NCI-H524 (cell line): ENCODE measurements around the gene CDK6.
"Not testable (repeated sequence)": the region's sequence is repeated elsewhere in the genome, so short reads cannot be mapped to it uniquely, and the experiment has no call there.

Experiments used
- DNase-seq, 2 experiments: peaks; one replicate each; lab custom pipeline; 2025; lab: John Stamatoyannopoulos, UW

The CDK6 gene

DNA sequence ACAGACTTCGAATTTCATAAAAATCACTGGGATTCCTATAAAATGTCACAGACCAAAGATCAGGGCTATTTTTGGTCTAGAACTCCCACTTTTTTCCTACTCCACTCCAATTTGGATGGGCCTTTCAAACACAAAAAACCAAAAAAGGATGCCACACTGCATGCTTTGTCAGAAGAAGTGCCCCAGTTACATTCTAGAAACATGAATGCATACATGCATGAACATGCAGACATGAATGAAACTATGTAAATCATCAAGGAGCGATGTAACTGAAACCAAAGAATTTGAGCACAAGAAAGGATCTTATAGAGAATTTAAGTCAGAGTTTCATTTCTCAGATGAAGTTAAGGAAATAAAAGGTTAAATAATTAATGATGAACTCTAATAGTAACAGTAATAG lies 214.3 kb downstream of the CDK6 start:
- no peak for DNase-seq

DNA sequence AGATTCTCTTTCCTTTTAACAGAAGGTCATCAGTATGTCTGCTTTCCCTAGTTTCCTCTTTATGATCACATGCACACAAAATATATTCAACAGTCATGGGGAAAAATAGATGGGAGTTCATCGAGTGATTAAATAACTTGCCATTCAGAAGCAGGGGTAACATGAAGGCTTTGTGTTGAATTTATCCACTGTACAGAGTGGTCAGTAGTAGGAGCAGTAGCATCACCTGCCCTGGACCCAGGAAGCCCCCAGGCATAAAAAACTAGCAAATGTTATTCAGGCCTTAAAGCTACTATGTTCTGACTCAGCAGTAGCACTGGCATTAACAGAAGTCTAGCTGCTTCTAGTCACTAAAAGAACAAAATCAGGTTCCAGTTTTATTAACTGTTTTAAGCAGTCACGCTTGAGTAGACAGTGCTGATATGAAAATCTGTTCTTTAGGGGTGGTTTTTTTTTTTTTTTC lies 214.8 kb downstream of the CDK6 start:
- no peak for DNase-seq

DNA sequence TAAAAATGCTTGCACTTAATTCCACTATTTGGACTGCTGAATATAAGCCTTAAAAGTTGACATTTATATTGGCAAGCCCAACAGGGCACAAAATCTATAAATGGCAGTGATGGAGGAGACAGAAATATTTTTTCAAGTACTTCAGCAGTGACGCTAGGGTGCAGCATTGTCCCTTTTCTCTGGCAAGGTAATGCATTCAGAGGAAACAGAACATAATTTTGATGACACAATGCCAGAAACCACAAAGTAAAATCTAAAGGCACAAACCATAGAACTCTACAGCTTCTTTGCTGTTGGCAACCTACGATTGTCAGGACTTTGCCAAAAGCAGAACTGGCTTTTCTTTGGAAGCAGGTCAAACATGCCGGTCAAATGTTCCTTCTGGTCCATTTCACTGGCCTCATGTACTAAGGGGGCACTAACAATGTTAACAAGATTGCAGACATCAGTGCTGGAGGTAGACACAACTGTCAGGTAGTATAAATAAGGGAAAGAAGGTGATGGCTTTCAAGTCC lies 215.3 kb downstream of the CDK6 start:
- DNase-seq = peak in 1 of 2 experiments; percentile 65

DNA sequence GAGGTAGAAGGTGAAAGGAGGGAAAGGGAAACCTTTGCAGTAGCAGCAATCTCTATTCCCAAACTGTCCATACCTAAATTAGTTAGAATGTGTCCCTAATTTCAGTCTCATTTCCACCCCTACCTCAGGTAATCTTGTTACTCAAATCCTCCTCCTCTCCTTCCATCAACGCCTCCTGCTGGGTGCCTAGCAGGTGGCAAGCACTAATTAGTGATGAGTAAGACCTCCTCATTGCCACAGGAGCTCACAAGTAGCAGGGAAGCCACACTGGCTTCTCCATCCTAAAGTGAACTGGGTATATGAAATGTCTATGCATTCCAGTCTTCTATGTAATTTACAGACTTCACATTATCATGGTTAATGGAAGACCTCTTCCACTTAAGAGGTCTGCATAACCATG lies 220.5 kb downstream of the CDK6 start:
- DNase-seq = peak; percentile 33 to 70

DNA sequence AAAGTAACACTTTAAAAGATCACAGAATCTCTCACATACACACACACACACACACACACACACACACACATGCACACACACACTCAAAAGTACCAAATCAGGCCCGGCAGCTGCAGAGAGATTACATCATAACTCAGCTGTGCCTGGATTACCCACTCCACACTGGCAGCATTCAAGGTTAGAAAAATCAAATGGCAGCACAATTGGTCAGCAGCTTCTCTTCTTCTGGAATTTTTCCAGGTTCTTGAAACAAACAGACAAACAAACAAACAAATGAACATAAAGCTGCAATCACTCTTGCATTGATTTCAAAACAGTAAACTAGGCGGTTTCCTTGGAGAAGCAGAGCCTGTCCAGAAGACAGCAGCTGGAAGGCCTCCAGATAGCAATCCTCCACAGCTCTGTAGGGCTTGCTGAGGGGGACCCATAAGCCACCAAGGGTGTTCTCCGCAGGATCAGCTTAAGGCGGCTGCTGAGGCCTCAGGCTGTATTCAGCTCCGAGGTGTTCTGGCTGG lies 221.7 kb downstream of the CDK6 start:
- DNase-seq = peak in 1 of 2 experiments; percentile 6

DNA sequence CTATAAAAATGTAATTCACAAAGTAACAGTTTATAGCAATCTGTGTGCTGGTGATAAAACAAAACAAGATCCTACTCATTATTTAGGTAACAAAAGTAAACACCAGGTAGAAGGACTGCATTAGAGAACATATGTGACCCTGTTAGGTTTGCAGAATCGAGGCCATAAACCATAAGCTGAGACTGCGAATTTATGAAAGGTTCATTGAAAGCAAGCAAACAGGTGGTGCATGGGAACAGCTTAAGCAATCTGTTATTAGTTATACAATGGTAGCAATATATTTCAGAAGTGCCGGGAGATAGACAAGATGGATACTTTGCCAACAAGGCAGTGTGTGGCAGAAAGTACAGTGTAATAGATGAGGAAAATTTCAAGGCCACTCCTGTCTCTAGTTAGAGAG lies 222.7 kb downstream of the CDK6 start:
- no peak for DNase-seq

DNA sequence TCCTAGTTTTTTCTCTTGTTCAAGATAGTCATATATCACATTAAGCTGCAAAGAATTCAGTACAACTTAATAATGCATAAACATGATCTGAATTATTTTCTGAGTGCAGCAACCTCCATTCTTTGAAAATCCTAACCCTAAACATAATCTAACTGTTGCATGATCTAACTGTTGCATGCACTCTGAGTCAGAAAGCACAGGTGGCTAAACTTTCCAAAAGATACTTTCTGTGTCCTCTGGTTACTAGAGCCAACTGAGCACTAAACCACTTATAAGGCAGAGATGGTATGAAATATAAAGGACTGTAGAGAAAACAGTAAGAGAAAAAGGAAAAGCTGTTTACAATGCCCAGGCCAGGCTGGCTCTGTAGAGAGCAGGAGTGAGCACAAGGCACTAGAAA lies 223.2 kb downstream of the CDK6 start:
- no peak for DNase-seq

DNA sequence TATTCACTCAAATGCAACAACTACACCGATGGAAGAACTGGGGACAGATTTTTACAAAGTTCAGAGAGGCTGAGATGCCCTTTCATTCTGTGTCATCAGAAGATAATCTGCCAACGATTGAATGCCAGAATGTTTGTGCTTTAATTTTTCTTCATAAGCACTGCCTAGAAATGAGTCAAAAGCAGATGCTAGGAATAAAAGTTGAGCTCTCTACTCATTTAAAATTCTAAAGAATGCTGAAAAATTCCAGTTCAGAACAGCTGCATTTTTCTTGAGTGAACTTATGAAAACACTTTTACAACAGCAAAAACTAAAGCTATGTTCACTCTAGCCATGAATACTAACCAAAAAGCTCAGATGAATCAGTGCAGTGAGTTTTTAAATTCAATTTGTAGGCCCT lies 223.9 kb downstream of the CDK6 start:
- no peak for DNase-seq

DNA sequence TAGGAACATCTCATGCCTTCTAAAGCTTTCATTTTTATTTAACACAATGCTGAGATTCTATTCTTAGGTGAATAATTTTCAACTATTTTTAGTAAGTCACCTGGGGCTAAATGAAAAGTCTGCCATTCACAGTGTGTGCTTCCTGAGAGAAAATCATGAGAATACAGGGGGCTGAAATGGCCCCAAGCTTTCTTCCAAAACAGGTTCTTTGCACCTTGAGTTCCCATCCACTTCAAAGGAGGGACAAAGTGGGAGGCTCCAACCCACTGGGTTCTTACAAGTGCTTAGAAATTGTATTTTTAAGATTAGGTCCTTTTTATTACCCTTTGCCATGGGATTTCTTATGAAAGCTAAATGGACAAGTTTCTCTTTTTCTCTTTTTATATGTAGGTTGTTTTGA lies 224.6 kb downstream of the CDK6 start:
- no peak for DNase-seq

DNA sequence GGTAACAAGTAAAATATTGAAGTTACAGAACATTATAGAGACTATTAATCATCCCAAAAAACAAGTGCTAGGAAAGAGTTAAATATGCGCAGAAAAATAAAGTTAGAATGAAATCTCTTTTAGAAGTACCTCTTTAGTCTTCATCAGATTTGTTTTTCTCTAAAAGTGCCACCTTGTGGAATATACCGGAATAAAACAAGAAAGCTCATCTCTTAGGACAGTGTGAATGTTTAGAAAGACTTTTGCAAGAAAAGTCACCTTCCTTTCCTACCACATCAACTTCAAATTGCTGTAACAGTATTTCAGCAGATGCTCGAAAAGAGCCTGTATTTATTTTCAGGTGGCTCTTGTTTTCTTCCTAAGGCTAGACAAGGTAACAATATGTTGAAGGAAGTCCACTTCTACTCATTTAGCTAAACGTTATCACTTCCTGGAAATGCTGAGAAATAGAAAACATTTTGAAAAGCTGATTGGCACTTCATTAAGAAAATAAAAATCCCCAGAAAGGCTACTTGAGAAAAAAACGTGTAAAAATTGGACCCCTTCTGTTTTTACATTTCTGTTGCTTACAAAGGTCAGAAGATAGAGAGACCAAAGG lies 226.4 kb downstream of the CDK6 start:
- peak in 1 of 2 experiments; percentile 30 for DNase-seq

DNA sequence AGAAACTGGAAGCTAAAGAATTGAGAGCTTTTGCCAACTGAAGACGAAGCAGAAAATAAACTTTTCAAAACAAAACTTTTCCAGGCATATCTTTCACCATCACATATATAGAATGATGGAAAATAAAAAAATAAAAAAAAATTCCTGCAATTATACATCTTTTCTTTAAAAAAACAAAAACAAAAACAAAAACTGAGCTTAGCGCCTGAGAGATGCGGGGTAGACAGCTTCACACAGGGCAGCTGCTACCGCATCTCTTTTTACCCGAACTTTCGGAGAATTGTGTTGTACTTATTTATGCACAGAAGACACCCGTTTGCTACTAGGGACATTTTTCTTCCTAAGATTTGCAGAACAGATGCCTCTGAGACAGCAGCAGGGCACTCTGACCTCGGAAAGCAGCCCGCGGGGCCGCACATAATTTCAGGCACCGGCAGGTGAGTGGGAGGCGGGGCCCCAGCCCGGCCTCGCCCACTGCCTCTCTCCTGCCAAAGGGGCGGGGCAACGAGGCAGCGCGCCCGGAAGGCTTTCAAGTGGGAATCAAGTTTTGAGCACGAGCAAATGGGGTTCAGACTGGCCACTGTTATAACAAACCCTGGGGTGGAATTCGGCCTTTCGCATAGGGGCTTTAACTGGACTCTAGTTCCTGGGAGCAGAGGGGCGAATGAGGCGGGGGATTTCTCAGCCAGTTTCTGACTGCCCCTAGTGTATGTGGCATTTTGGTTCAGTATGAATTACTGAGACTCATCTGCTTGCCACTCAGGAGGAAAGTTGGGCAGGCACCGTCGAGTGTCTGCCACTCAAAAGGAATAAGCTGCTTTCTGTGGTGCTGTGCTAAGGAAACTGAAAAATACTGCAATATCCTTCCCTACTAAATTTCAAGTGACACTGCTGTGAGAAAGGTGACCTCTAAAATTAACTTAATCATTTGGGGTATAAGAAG lies 227.7 kb downstream of the CDK6 start:
- DNase-seq = no peak

DNA sequence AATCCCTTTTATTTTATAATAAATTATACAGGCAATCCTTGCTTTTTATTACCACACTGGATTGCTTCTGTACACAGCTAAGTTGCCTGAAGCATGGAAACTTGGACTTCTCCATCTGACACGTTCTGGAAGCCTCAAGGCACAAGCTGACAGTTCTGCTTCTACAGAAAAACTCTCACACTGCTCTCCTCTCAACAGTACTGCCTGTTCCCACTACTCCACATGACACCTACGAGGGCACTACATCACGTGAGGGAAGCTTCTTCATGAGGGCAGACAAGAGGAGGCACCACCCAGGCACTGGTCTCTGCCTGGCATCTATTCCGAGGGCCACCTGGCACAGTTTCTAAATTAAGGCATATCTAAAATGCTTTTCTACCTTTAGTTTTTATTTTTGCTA lies 229.4 kb downstream of the CDK6 start:
- no peak for DNase-seq

DNA sequence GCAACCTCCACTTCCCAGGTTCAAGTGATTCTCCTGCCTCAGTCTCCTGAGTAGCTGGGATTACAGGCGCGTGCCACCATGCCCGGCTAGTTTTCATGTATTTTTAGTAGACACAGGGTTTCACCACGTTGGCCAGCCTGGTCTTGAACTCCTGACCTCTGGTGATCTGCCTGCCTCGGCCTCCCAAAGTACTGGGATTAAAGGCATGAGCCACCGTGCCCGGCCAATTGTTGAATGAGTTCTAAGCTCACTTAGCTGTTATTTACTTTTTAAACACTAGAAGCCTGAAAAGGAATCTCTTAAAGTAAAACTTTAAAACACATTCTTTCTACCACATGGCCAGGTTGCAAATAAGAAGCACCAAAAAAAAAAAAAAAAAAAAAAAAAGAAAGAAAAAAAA lies 231.9 kb downstream of the CDK6 start:
- not testable (repeated sequence) for DNase-seq

DNA sequence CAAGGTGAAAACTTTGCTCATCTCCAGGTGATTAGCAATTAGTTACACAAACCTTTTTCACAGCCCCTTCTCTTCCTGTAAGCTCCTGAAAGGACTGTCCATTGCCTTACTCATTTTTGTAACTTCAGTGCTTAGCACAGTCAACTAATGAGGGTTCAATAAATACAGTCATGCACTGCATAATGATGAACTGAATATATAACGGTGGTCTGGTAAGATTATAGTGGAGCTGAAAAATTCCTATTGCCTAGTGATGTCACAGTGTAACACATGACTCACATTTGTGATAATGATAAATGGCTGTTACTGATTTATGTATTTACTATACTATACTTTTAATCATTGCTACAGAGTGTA lies 233.3 kb downstream of the CDK6 start:
- DNase-seq = no peak

DNA sequence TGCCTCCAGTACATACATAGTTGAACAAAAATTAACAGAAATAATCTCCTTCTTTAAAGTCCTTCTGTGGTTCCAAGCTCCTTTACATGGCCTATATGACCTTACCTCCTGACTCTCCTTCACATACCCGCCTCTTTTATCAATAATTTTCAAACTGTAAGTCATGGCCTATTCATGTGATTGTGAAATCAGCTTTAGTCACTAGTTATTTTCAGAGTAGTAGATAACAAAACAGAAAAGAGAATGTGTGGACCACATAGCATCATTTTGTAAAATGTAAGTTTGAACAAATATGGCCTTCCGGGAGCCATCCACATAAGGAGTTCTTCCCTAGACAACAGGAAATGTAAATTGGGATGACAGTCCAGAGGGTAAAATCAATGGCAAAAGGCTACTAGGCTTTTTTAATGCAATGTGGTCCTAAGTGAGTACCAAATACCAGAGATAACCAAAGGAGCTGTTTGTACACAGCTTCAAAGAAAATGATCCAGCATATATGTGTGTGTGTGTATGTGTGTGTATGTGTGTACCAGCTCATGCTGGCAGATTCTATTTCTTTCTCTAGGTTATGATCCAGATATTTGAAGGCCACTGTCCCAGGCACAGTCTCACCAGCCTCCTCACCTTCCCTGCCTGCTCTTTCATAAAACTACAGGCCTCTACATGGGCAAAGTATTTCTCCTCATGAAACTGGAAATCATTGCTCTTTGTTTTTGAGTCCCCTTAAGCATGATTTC lies 233.9 kb downstream of the CDK6 start:
- no peak for DNase-seq

DNA sequence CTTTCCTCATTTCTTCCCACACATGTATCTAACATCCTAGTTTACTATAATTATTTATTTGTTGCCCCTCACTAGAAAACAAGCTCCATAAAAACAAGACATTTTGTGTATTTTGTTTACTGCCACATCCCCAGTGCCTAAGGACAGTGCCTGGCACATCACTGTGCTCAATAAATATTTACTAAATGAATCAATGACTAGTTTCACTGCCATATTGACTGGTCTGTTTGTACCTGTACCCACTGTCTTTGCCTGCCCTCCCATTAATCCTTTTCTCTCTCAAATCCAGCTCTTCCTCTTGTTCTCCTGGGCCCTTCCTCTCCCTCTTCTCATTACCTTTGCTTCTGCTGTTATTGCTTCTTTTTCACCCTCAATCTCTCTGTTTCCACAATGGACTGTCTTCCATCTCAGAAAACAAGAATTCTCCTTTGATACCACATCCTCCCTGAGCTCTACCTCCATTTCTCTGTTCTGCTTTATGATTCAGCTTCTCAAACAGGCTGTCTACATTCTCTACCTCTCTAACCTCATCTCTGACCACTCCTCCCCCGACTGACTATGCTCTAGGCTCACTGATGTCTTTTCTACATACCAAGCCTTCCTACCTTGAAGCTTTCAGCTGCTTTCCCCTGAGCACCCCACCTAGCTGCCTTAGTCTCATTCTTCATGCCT lies 237.9 kb downstream of the CDK6 start:
- DNase-seq = no peak

DNA sequence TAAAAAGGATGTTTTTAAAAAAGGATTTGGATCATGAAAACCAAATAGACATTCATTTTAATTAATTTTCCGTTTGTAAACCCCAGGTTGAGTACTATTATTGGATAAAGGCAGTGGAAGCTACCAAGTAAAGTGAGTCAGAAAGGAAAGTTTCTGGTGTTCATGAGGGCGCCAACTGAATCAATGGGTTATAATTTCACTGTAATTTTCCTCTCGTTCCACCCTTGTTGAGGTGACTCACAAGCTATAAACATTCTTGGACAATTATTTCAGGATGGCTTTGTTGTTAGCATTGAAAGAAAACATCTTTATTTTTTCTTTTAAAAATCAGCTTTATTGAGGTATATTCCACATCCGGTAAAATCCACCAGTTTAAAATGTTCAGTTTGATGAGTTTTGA lies 241.1 kb downstream of the CDK6 start:
- DNase-seq = no peak

DNA sequence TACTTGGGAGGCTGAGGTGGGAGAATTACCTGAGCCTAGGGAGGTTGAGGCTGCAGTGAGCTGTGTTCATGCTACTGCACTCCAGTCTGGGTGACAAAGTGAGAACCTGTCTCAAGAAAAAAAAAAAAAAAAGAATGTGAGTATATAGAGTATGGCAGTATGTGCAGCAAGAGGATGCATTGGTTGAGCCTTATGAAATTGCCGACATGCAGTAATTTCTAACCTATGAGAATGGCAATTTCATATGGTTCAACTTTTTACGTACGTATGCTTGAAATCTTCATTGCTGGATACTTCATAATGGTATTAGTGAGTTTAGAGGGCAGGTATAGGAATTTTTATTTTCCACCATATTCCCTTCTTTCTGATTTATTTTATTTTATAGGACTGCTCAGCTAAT lies 241.6 kb downstream of the CDK6 start:
- DNase-seq = no peak

DNA sequence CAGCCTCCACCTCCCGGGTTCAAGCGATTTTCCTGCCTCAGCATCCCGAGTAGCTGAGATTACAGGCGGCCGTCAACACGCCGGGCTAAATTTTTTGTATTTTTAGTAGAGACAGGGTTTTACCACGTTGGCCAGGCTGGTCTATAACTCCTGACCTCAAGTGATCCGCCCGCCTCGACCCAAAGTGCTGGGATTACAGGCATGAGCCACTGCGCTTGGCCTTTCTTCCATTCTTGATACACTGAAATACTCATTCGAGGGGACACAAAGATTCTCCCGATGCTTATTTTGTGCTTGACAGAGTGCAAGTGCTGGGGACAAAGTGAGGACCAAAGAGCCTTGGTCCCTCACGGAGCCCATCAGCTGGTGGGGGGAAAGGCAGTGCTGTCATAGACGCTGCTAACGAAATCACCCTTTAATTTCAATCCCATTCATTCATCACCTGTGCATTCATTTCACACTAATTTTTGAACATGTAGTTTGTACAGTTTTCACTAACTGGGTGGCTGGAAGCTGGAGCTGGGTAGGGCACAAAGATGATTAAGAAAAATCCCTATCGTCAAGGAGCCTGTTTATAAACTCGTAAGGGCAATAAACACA lies 245.6 kb downstream of the CDK6 start:
- DNase-seq = no peak

DNA sequence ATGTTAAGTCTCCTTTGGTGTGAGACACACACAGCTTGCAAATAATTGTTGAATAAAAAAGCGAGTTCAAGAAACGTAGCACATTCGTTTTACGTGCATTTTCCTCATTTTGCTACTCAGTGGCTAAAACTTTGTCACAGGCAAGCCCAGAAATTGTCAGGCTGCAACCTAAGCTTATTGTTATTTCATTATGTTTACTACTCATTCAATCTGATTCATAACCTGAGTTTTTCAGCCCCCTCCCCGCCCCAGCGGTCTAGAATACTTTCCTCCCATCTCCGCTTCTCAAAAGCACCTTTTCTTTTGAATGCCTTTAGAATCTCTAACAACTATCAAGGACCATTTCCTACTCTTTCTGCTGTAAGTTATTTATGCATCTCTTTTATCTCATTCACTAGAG lies 247.3 kb downstream of the CDK6 start:
- DNase-seq = no peak

DNA sequence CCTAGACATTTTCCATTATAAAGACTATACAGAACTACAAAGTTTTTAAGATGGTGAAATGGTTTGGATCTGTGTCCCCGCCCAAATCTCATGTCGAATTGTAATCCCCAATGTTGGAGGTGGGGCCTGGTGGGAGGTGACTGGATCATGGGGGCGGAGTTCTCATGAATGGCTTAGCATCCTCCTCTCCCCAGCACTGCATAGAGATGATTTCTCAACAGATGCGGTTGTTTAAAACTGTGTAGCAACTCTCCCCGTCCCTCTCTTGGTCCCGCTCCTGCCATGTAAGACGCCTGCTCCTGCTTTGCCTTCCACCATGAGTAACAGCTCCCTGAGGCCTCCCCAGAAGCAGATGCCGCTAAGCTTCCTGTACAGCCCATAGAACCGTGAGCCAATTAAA lies 247.8 kb downstream of the CDK6 start:
- no peak for DNase-seq
